ENCODE data around the gene MYL6. TPM values are rescaled to one million over a fixed set of nuclear protein-coding genes. Genes with fewer than 3 reads are reported as not detected.

MYL6 gene
- total RNA-seq: 100 to 1,000 TPM; 409 to 644 (median 490) TPM
- long read RNA-seq, transcript MYL6-212 (4 exons, 582 nt): minor isoform, 5 of 212 reads
- long read RNA-seq, transcript MYL6-218 (7 exons, 901 nt): major isoform, 100 of 212 reads
- long read RNA-seq, transcript MYL6-207 (6 exons, 655 nt): minor isoform, 68 of 212 reads
- long read RNA-seq, partial matches to known transcripts: 25 of 212 reads
- long read RNA-seq, other reads (novel, unspliced or antisense): 12 of 212 reads

- Histone ChIP-seq H3K4me1 (peaks cover 0 to 42% (median 8%) of the 10 kb centered on the region in 4 donors), H3K36me3 (peaks cover 7 to 37% (median 20%) of the 10 kb centered on the region in 4 donors), H3K27me3 (no peaks in the 10 kb centered on the region), H3K27ac (peak within 1 kb of the TSS; percentile 89 to 98 (median 97)), H3K4me3 (peak within 1 kb of the TSS; percentile 66 to 87 (median 85)), H3K9me3 (no peaks in the 10 kb centered on the region)
- TF ChIP-seq, protein P1, sequence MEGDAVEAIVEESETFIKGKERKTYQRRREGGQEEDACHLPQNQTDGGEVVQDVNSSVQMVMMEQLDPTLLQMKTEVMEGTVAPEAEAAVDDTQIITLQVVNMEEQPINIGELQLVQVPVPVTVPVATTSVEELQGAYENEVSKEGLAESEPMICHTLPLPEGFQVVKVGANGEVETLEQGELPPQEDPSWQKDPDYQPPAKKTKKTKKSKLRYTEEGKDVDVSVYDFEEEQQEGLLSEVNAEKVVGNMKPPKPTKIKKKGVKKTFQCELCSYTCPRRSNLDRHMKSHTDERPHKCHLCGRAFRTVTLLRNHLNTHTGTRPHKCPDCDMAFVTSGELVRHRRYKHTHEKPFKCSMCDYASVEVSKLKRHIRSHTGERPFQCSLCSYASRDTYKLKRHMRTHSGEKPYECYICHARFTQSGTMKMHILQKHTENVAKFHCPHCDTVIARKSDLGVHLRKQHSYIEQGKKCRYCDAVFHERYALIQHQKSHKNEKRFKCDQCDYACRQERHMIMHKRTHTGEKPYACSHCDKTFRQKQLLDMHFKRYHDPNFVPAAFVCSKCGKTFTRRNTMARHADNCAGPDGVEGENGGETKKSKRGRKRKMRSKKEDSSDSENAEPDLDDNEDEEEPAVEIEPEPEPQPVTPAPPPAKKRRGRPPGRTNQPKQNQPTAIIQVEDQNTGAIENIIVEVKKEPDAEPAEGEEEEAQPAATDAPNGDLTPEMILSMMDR (IDR thresholded peaks at IDR 0.05): no peak
- peak; percentile 97 for TF ChIP-seq POLR2A (IDR thresholded peaks at IDR 0.05)
- WGBS (ENCODE audit: insufficient coverage, low coverage, low lambda C conversion rate, missing lambda C conversion rate): 1% methylated on average over 20 of the region's 30 CpGs
- peak; percentile 93 to 98 (median 95) for DNase-seq
- peak; percentile 85 to 88 (median 87) for ATAC-seq
- intact Hi-C loops (cut with DNase I): no loop called here
Measured at GRCh38 chr12:56158029-56158925, at the start of gene MYL6. Gene MYL6 (plus strand): TSS chr12:56158359. CDS start chr12:56158402, 43 bp downstream.

DNA sequence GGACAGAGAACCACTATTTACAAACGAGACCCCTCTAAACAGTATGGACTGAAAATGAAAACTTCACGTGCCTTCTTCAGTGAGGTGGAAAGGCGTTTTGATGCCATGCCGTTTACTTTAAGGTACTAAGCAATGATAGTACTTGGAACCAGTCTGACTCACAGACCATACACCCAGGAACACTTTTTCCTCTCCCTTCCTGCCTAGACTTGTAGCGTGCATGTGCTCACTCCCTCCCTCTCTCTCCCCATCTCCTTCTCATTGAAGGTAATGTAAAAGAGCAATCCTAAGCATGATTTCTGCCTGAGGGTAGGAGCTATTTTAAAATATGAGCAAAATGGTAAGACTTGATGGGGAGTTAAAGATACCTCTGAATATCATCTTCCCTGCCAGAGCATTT, 47.6 kb upstream of the MYL6 start:
- ATAC-seq (no peak), DNase-seq (no peak)
- H3K4me3 ChIP-seq: no peak overlapping the region
- intact Hi-C loops (cut with DNase I): no loop called here
- peaks cover 0 to 7% (median 4%) of the 10 kb centered on the region in 4 donors for H3K4me1 ChIP-seq
- H3K27me3 ChIP-seq: no peaks in the 10 kb centered on the region
- 98% methylated on average over 5 of the region's 5 CpGs for WGBS (ENCODE audit: insufficient coverage, low coverage, low lambda C conversion rate, missing lambda C conversion rate)
- TF ChIP-seq, protein P1 (IDR thresholded peaks at IDR 0.05): no peak
- no peak for TF ChIP-seq POLR2A (IDR thresholded peaks at IDR 0.05)
- H3K36me3 ChIP-seq: peaks cover 13 to 71% (median 33%) of the 10 kb centered on the region in 4 donors
- H3K27ac ChIP-seq: no peak overlapping the region
- H3K9me3 ChIP-seq: no peaks in the 10 kb centered on the region

- H3K9me3 ChIP-seq: no peaks in the 10 kb centered on the region
- no peaks in the 10 kb centered on the region for H3K27me3 ChIP-seq
- no peak for TF ChIP-seq POLR2A (IDR thresholded peaks at IDR 0.05)
- TF ChIP-seq, protein P1 (IDR thresholded peaks at IDR 0.05): no peak
- H3K4me1 ChIP-seq: peaks cover 0 to 5% (median 2%) of the 10 kb centered on the region in 4 donors
- intact Hi-C loops (cut with DNase I): no loop called here
- no peak for ATAC-seq
- no peak overlapping the region for H3K4me3 ChIP-seq
- peaks cover 7 to 45% (median 24%) of the 10 kb centered on the region in 4 donors for H3K36me3 ChIP-seq
- no peak overlapping the region for H3K27ac ChIP-seq
- WGBS (ENCODE audit: insufficient coverage, low coverage, low lambda C conversion rate, missing lambda C conversion rate): 100% methylated on average over 1 of the region's 1 CpG
- no peak for DNase-seq
Measured at GRCh38 chr12:56114084-56114483, 44.1 kb upstream of the MYL6 start.

- Histone ChIP-seq H3K27ac (peak overlapping the region; percentile 78 to 88 (median 81)), H3K36me3 (peaks cover 0 to 33% (median 14%) of the 10 kb centered on the region in 4 donors), H3K9me3 (no peaks in the 10 kb centered on the region), H3K4me3 (peak overlapping the region; percentile 58 to 95 (median 74)), H3K4me1 (peaks cover 0 to 16% (median 8%) of the 10 kb centered on the region in 4 donors), H3K27me3 (no peaks in the 10 kb centered on the region)
- 62% methylated on average over 10 of the region's 10 CpGs for WGBS (ENCODE audit: insufficient coverage, low coverage, low lambda C conversion rate, missing lambda C conversion rate)
- DNase-seq (no peak), ATAC-seq (no peak)
- intact Hi-C loops (cut with DNase I): no loop called here
- TF ChIP-seq, protein P1 (IDR thresholded peaks at IDR 0.05): no peak
- TF ChIP-seq POLR2A (IDR thresholded peaks at IDR 0.05): no peak
Measured at GRCh38 chr12:56115329-56115728, 42.8 kb upstream of the MYL6 start.

All from right lobe of liver (tissue), 6 donors.